ENCODE data around the gene ADGRB3. TPM values are rescaled to one million over a fixed set of nuclear protein-coding genes. Genes with fewer than 3 reads are reported as not detected.

Gene ADGRB3
- total and polyA plus RNA-seq, 8 donors, result 0.04 to 0.34 (median 0.21) TPM

DNA sequence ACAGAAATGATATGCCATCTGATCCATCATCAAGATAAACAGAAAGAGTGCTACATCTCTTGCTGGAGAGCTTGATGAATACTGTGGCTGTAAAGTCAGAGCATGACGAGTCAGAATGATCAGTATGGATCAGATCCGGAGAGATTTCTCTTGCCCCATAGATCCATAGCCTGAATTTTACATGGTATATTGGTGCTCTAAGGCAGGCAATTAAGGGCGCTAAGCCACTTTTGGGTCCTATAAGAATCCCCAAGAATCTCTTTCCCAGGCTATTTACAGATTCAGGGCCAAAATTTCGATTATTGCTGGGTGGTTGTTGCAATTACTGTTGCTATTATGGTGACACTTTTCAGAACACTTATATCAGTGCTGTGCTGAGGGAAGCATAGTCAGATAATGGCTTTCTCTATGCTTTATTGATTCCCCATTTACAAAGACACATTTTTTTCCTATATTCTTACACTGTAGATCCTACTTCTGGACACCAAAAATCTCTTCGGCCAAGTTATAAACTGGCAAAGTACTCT, 94.4 kb downstream of the ADGRB3 start:
- 54 to 70% methylated on average over 5 of the region's 5 CpGs for WGBS, 2 donors
- DNase-seq (no peak), FAIRE-seq (no peak), ATAC-seq (no peak)
- Histone ChIP-seq H3K9me3 (no peaks in the 10 kb centered on the region), H3K36me3 (no peaks in the 10 kb centered on the region), H3K27ac (no peak overlapping the region), H3K4me3 (no peak overlapping the region), H3K27me3 (peaks cover 0 to 8% (median 0%) of the 10 kb centered on the region in 4 donors), H3K4me1 (no peaks in the 10 kb centered on the region)
- TF ChIP-seq, protein P1, sequence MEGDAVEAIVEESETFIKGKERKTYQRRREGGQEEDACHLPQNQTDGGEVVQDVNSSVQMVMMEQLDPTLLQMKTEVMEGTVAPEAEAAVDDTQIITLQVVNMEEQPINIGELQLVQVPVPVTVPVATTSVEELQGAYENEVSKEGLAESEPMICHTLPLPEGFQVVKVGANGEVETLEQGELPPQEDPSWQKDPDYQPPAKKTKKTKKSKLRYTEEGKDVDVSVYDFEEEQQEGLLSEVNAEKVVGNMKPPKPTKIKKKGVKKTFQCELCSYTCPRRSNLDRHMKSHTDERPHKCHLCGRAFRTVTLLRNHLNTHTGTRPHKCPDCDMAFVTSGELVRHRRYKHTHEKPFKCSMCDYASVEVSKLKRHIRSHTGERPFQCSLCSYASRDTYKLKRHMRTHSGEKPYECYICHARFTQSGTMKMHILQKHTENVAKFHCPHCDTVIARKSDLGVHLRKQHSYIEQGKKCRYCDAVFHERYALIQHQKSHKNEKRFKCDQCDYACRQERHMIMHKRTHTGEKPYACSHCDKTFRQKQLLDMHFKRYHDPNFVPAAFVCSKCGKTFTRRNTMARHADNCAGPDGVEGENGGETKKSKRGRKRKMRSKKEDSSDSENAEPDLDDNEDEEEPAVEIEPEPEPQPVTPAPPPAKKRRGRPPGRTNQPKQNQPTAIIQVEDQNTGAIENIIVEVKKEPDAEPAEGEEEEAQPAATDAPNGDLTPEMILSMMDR (IDR thresholded peaks at IDR 0.05), result no peak
- intact Hi-C loops (cut with DNase I), result no loop called here

GRCh38 chr6:68730291-68731054, 95.4 kb downstream of the ADGRB3 start:
- ATAC-seq (no peak), DNase-seq (no peak), FAIRE-seq (no peak)
- Histone ChIP-seq H3K36me3 (no peaks in the 10 kb centered on the region), H3K27ac (no peak overlapping the region), H3K4me3 (no peak overlapping the region), H3K4me1 (no peaks in the 10 kb centered on the region), H3K9me3 (no peaks in the 10 kb centered on the region), H3K27me3 (peaks cover 0 to 8% (median 0%) of the 10 kb centered on the region in 4 donors)
- TF ChIP-seq, protein P1 (IDR thresholded peaks at IDR 0.05), result no peak
- intact Hi-C loops (cut with DNase I), result no loop called here
- 60 to 71% methylated on average over 5 of the region's 5 CpGs for WGBS, 2 donors

DNA sequence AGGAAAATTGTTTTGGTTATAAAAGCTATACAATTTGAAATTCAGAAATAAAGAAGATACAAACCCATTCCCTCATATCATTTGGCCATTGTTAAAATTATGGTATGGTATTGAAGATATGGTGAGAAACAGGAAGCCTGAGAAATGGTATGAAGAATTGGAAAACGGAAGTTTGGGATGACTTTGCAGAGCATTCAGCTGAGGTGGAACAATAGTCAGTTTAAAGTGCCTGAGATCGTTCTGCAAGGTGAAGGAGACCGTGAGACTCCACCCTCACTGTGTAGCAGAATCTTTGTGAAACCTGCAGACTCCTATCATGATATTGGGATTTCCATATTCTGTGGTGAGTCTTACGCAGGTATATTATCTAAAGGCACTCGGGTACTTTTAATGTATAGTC, 97.3 kb downstream of the ADGRB3 start:
- H3K9me3 ChIP-seq, result no peaks in the 10 kb centered on the region
- 62 to 77% methylated on average over 5 of the region's 5 CpGs for WGBS, 2 donors
- no peak for FAIRE-seq
- H3K4me3 ChIP-seq, result no peak overlapping the region
- TF ChIP-seq, protein P1 (IDR thresholded peaks at IDR 0.05), result no peak
- no peak for DNase-seq
- no peak for ATAC-seq
- peaks cover 0 to 8% (median 0%) of the 10 kb centered on the region in 4 donors for H3K27me3 ChIP-seq
- H3K4me1 ChIP-seq, result no peaks in the 10 kb centered on the region
- H3K36me3 ChIP-seq, result no peaks in the 10 kb centered on the region
- intact Hi-C loops (cut with DNase I), result no loop called here
- no peak overlapping the region for H3K27ac ChIP-seq

- Histone ChIP-seq H3K9me3 (no peaks in the 10 kb centered on the region), H3K27ac (no peak overlapping the region), H3K36me3 (no peaks in the 10 kb centered on the region), H3K27me3 (peaks cover 0 to 8% (median 0%) of the 10 kb centered on the region in 4 donors), H3K4me1 (no peaks in the 10 kb centered on the region), H3K4me3 (no peak overlapping the region)
- no peak for ATAC-seq
- DNase-seq, result no peak
- TF ChIP-seq, protein P1 (IDR thresholded peaks at IDR 0.05), result no peak
- intact Hi-C loops (cut with DNase I), result no loop called here
- FAIRE-seq, result no peak
Measured at GRCh38 chr6:68735866-68736265, 100.8 kb downstream of the ADGRB3 start.

DNA sequence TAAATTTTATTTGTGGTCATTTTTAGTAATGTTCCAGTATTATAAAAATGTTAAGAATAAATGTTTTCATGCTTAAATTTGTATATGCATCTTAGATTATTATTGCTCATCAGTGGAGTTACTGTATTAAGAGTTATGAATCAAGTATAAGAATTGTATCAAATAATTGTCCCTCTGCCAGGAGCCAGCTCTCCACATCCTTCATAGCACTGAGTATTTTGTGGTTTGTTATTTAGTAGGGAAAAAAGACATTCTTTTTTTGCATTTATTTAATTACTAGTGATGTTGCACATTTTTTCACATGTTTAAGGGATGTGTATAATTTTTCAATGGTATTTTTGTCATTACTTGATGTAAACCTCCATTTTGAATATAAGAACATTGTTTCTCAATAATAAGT, 102.0 kb downstream of the ADGRB3 start:
- intact Hi-C loops (cut with DNase I), result no loop called here
- Histone ChIP-seq H3K9me3 (no peaks in the 10 kb centered on the region), H3K4me1 (no peaks in the 10 kb centered on the region), H3K4me3 (no peak overlapping the region), H3K27me3 (no peaks in the 10 kb centered on the region), H3K36me3 (no peaks in the 10 kb centered on the region), H3K27ac (no peak overlapping the region)
- TF ChIP-seq, protein P1 (IDR thresholded peaks at IDR 0.05), result no peak
- no peak for DNase-seq
- no peak for FAIRE-seq
- no peak for ATAC-seq

Measured in pancreas (tissue), 10 donors.